UCSD-AML1 (cell line): ENCODE measurements around the gene XBP1.
A peak's percentile ranks its signal among the peaks of the same experiment; 100 is the strongest.
"Not testable (repeated sequence)": the region's sequence is repeated elsewhere in the genome, so short reads cannot be mapped to it uniquely, and the experiment has no call there.

ENCODE experiments used
- DNase-seq: peaks from one replicate; lab custom pipeline; 2025; ENCODE audit not compliant: unreplicated experiment; lab: John Stamatoyannopoulos, UW

The XBP1 gene

DNA sequence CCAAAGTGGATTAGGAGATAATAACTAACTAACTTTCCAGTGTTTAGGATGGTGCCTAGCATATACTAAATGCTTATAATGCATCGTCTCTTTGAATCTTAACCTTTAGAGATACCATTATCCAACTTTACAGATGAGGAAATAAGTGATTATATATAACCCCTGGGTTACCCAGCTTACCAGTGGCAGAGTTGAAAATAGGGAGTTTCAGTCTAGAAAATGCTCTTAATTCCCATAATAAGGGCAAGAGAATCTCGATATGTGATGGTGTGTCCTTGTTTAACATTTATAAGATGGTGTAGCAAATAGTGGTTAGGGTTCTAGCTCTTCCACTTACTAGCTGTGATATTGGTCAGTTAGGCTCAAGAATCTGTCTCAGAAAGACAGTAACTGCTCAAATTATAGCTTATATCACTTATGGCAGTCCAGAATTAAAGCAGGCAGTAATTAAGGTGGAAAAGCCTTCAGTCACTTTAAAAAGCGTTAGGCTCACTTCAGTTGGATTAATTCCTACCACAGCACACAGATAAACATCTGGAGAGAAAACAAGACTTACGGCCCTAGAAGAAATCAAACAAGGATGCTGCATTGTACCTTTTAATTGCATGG lies 6.3 kb downstream of the XBP1 start:
- DNase-seq: no peak

DNA sequence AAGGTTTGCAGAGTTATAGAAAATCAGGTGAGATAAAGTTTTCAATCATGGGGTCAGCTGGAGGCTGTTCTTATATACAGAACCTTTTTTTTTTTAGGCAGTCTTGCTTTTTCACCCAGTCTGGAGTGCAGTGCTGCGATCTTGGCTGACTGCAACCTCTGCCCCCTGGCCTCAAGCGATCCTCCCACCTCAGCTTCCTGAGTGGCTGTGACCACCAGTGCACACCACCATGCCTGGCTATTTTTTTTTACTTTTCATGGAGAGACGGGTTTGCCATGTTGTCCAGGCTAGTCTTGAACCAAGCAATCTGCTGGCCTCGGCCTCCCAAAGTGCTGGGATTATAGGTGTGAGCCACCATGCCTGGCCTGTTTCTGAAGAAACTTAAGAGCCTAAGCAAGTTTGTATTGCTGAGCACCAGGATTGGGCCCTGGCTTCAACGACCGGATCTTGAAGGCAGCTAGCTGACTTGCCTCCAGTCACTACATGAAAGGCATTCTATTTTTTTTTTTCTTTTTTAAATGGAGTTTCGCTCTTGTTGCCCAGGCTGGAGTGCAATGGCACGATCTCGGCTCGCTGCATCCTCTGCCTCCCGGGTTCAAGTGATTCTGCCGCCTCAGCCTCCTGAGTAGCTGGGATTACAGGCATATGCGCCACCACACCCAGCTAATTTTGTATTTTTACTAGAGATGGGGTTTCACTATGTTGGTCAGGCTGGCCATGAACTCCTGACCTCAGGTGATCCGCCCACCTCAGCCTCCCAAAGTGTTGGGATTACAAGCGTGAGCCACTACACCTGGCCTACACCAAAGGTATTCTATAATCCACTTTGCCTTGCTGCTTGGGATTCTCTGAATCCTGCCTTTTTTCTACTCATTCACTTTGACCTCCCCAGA lies 7.6 kb downstream of the XBP1 start:
- DNase-seq: peak; percentile 58

GRCh38 chr22:28791841-28792490 lies 8.4 kb downstream of the XBP1 start:
- no peak for DNase-seq

DNA sequence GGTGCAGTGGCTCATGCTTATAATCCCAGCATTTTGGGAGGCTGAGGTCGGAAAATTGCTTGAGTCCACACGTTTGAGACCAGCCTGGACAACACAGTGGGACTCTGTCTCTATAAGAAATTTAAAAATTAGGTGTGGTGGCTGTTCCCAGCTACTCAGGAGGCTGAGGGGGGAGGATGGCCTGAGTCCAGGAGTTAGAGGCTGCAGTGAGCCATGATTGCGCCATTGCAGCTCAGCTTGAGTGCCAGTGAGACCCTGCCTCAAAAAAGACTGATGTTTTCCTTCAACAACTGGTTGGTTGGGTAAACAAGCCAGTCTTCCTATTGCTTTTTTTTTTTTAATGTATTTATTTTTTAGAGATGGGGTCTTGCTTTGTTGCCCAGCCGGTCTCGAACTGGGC lies 9.2 kb downstream of the XBP1 start:
- no peak for DNase-seq

- no peak for DNase-seq
These were observed 11.8 kb downstream of the XBP1 start for GRCh38 chr22:28788601-28789000.

GRCh38 chr22:28783786-28784671 lies 16.3 kb downstream of the XBP1 start:
- no peak for DNase-seq

DNA sequence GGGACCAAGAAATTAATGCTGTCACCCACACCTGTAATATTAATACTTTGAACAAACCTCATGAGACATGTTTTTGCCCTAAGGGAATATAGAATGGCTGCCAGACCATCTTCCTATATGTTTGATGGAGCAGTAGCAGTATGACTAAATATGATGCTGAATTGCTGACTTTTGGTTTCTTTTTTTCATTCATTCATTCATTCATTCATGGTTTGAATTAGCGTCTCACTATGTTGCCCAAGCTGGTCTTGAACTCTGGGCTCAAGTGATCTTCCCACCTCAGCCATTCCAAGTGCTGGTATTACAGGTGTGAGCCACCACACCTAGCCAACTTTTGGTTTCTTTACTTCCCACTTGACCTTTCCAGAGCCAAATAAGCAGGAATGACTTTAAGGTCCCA lies 20.1 kb downstream of the XBP1 start:
- DNase-seq: no peak

DNA sequence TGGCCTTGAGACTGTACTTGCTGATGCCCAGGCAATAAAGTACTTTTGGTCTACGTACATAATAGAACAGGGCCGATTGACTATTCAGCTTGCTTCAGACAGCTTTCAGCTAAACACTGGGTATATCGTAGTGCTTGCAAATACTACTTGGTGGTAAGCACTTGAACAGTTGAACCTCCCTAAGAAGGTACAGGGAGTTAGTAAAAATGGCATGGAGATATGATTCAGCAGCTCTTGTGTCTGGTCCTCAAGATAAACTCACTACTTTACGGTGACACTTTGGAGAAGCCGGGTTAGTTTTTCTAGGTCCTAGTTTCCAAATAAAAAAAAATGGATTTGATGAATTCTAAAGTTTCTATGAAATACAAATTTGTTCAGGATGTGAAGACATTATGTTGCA lies 20.5 kb downstream of the XBP1 start:
- no peak for DNase-seq

DNA sequence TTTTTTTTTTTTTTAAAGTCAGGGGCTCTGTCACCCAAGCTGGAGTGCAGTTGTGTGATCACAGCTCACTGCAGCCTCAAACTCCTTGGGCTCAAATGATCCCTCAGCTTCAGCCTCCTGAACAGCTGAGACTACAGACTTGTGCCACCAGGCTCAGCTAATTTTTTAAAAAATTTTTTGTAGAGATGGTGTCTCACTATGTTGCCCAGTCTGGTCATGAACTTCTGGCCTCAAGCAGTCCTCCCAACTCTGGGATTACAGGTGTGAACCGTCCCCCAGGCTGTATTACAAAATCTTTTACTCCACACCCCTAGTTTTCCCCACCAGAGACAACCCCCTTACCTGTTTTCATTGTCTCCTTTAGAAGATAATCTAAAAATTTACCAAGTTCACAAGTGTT lies 26.0 kb downstream of the XBP1 start:
- DNase-seq: no peak

- no peak for DNase-seq
These were observed 26.9 kb downstream of the XBP1 start for GRCh38 chr22:28773461-28773867.

DNA sequence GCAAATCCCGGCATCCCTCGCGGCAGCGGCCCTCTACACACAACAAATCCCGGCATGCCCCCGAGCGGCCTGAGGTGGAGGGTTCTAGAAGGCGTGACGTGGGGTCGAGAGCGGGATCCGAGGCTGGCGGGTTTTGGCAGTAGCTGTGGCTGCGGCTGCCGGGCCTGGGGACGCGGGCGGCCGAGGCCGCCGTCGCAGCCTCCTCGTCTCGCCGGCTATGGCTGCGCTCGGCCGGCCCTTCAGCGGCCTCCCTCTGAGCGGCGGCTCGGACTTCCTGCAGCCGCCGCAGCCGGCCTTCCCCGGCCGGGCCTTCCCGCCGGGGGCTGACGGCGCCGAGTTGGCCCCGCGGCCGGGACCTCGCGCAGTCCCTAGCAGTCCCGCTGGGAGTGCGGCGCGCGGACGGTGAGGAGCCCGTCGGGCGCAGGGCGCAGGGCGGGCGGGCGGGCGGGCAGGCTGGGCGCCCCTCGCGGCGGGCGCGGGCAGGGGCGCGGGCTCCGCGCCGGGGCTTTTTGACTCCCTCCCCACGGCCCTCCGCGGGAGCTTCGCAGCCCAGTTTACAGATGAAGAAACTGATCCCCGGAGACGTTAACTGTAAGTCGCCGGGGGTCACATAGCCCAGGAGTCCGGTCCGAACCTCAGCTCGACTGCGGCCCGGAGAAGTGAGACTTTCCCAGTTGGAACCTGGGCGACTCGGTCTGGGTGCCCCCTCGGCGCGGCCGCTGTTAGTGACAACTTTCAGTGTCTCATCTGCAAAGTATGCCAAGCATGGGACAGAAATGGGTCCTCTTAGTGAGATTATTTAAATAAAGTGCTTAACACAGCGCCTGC lies 27.5 kb downstream of the XBP1 start, which contains the start of gene CCDC117:
CCDC117 (plus strand) TSS at position 63 of the 828 bp plus-strand sequence; CDS start at position 218, 155 bp downstream.
- peak; percentile 92 for DNase-seq

GRCh38 chr22:28771195-28771791 lies 29.1 kb downstream of the XBP1 start:
- DNase-seq: no peak

DNA sequence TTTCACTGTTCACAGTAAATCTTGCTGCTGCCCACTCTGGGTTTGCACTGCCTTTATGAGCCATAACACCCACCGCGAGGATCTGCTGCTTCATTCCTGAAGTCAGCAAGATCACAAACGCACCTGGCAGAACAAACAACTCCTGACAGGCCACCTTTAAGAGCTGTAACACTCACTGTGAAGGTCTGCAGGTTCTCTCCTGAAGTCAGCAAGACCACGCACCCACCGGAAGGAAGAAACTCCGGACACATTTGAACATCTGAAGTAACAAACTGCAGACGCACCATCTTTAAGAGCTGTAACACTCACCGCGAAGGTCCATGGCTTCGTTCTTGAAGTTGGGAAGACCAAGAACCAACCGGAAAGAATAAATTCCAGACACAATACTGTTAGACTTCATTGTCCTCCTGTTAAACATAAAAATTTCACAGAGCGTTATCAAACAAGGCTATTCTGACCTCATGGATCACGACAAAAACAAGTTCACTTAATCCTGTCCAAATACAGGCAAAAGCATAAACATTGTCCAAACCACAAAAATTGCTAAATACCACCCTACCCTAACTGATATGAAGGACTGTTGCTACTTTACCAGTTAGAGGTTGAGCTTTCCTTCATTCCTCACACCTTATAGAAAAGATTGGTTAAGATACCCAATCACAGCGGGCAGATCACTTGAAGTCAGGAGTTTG lies 30.8 kb downstream of the XBP1 start:
- no peak for DNase-seq

DNA sequence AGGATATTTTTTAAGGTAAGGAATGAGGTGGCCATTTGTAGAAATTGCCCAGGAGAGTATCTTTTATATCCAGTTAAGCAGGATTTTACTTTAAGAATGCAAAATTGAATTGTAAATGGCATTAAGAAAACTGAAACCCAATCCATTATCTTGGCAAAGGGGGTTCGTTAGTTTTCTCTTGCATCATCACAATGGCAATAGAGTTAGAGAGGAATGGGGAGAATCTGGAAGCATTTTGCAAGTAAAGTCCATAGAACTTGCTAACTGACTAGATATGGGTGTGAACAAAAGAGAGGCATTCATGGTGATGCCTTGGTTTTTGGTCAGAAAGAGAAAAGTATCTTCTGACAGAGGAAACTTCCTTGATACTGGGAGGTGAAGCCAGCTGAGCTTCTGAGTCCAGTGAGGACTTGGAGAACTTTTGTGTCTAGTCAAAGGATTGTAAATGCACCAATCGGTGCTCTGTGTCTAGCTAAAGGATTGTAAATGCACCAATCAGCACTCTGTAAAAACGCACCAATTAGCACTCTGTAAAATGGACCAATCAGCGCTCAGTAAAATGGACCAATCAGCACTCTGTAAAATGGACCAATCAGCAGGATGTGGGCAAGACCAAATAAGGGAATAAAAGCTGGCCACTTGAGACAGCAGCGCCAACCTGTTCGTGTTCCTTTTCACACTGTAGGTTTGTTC lies 31.5 kb downstream of the XBP1 start:
- no peak for DNase-seq

GRCh38 chr22:28766628-28767027 lies 33.7 kb downstream of the XBP1 start:
- DNase-seq: no peak

DNA sequence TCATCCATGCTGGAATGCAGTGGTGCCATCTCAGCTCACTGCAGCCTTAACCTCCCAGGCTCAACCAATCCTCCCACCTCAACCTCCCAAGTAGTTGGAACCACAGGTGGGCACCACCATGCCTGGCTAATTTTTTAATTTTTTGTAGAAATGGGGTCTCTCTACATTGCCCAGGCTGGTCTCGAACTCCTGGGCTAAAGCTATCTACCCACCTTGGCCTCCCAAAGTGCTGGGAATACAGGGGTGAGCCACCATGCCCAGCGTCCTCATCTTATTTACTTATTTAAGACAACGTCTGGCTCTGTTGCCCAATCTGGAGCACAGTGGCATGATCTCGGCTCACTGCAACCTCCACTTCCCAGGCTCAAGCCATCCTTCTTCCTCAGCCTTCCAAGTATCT lies 38.4 kb downstream of the XBP1 start:
- DNase-seq: not testable (repeated sequence)

DNA sequence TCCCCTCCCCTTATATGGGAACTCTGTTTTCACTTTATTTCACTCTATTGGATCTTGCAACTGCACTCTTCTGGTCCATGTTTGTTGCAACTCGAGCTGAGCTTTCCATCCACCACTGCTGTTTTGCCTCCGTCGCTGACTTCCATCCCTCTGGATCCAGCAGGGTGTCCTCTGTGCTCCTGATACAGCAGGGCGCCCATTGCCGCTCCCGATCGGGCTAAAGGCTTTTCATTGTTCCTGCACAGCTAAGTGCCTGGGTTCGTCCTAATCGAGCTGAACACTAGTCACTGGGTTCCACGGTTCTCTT lies 39.0 kb downstream of the XBP1 start:
- no peak for DNase-seq

DNA sequence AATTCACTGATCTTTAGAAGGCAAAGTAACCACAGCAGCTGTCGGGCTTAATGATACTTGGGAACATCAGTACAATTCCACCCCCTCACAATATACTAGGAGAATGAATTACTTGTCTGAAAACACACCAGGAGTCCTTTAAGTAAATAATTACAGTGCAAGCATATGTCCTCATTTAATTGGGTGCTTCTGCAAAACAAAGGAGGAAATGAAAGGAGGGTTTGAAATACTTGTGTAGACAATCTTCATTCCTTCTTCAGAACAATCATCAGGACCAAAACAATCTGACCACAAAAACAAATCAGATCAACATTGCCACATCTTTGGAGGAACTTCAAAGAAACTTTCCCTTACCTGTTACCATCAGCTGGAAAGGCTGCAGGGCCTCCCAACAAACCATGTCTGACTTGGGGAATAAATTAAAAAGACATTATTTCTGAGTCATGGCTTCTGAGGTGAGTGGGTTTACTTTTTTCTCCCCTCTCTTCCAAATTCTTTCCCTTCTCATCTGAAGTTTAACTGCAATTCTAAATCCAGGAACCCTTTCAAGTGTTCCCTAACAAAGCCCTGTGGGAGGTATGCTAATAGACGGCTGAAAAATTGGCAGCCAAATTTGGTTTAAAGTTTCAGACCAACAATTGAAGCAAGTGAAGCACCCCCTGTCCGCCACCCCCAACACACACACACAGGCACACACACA lies 40.4 kb downstream of the XBP1 start:
- DNase-seq: no peak
